NOMO-1 treated with dmso at 0.1 percent for 144 hours (cell line): Measurements from ENCODE around the gene DMRTB1.

Experiments
- DNase-seq: peaks from one replicate; lab custom pipeline; 2025; ENCODE audit not compliant: unreplicated experiment; lab: John Stamatoyannopoulos, UW

Gene DMRTB1

GRCh38 chr1:53462769-53463501, 3.7 kb downstream of the DMRTB1 start:
- no peak for DNase-seq

GRCh38 chr1:53463961-53464899, 5.0 kb downstream of the DMRTB1 start:
- DNase-seq, result no peak

- no peak for DNase-seq
These were observed 6.1 kb downstream of the DMRTB1 start for GRCh38 chr1:53465023-53465957.

- DNase-seq, result no peak
These were observed 8.2 kb downstream of the DMRTB1 start for GRCh38 chr1:53467391-53467790.

GRCh38 chr1:53468374-53468773, 9.2 kb downstream of the DMRTB1 start:
- no peak for DNase-seq

GRCh38 chr1:53469373-53469772, 10.2 kb downstream of the DMRTB1 start:
- DNase-seq, result no peak

GRCh38 chr1:53470155-53470554, 11.0 kb downstream of the DMRTB1 start:
- DNase-seq, result no peak

- DNase-seq, result no peak
These were observed 11.4 kb downstream of the DMRTB1 start for GRCh38 chr1:53470584-53470983.

GRCh38 chr1:53471000-53471399, 11.8 kb downstream of the DMRTB1 start:
- DNase-seq, result no peak

- no peak for DNase-seq
These were observed 14.3 kb downstream of the DMRTB1 start for GRCh38 chr1:53473463-53473862.

GRCh38 chr1:53475664-53476063, 16.5 kb downstream of the DMRTB1 start:
- DNase-seq, result no peak

- no peak for DNase-seq
These were observed 17.4 kb downstream of the DMRTB1 start for GRCh38 chr1:53476579-53476978.

GRCh38 chr1:53477651-53478501, 18.7 kb downstream of the DMRTB1 start:
- DNase-seq, result no peak

- no peak for DNase-seq
These were observed 19.3 kb downstream of the DMRTB1 start for GRCh38 chr1:53478502-53478818.

GRCh38 chr1:53480678-53481077, 21.5 kb downstream of the DMRTB1 start:
- DNase-seq, result no peak

- DNase-seq, result no peak
These were observed 22.3 kb downstream of the DMRTB1 start for GRCh38 chr1:53481456-53481855.

- DNase-seq, result no peak
These were observed 23.4 kb downstream of the DMRTB1 start for GRCh38 chr1:53482441-53483153.

- DNase-seq, result no peak
These were observed 24.0 kb downstream of the DMRTB1 start for GRCh38 chr1:53483170-53483569.

GRCh38 chr1:53483656-53484055, 24.5 kb downstream of the DMRTB1 start:
- no peak for DNase-seq
